ENCODE measurements around the gene B4GALT3.

The B4GALT3 gene

DNA sequence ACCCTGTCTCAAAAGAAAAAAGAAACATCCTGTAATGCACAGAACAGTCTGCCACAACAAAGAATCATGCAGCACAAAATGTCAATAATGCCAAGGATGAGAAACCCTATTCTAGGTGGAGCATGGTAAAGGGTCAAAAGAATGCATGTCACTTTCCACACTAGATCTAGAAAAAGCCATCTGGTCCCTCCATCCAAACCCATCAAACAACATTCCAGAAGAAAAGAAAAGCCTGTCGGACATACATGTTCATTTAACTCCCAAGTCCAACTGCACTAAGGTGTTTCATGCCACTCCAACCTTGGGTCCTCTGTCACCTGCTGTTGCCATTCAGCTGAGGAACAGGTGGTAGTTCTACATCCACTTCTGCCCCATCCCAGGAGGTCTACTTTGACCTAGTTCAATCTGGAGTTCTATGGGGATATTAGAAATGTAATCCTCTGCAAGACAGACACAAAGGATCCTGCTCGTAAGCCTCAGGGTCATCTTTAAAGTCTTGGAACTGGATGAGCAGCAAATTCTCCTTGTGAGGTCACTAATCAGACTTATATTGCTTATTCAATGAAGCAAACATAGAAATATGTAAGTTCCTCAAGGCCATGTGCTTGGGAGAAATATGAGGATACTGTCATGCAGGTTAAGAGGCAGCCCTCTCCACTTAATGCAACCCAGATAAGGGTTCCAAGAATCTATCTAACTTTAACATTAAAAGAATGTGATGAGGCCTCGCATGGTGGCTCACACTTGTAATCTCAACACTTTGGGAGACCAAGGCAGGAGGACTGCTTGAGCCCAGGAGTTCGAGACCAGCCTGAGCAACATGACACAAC, 48.5 kb downstream of the B4GALT3 start:
- Histone ChIP-seq H3K27ac (replicated peaks) (no peak overlapping the region; the same call in 1 of the 2 replicates), H3K27me3 (ENCODE audit: insufficient read depth, poor library complexity, severe bottlenecking) (no peaks in the 10 kb centered on the region), H3K4me3 (replicated peaks; ENCODE audit: insufficient read depth, low read length) (no peak overlapping the region)
- TF ChIP-seq, protein P1, sequence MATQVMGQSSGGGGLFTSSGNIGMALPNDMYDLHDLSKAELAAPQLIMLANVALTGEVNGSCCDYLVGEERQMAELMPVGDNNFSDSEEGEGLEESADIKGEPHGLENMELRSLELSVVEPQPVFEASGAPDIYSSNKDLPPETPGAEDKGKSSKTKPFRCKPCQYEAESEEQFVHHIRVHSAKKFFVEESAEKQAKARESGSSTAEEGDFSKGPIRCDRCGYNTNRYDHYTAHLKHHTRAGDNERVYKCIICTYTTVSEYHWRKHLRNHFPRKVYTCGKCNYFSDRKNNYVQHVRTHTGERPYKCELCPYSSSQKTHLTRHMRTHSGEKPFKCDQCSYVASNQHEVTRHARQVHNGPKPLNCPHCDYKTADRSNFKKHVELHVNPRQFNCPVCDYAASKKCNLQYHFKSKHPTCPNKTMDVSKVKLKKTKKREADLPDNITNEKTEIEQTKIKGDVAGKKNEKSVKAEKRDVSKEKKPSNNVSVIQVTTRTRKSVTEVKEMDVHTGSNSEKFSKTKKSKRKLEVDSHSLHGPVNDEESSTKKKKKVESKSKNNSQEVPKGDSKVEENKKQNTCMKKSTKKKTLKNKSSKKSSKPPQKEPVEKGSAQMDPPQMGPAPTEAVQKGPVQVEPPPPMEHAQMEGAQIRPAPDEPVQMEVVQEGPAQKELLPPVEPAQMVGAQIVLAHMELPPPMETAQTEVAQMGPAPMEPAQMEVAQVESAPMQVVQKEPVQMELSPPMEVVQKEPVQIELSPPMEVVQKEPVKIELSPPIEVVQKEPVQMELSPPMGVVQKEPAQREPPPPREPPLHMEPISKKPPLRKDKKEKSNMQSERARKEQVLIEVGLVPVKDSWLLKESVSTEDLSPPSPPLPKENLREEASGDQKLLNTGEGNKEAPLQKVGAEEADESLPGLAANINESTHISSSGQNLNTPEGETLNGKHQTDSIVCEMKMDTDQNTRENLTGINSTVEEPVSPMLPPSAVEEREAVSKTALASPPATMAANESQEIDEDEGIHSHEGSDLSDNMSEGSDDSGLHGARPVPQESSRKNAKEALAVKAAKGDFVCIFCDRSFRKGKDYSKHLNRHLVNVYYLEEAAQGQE (IDR thresholded peaks at IDR 0.05; ENCODE audit: insufficient replicate concordance, low read depth): no peak
- no peak for DNase-seq (ENCODE audit: low read depth in 1 of 2, low spot score in 1 of 2)

DNA sequence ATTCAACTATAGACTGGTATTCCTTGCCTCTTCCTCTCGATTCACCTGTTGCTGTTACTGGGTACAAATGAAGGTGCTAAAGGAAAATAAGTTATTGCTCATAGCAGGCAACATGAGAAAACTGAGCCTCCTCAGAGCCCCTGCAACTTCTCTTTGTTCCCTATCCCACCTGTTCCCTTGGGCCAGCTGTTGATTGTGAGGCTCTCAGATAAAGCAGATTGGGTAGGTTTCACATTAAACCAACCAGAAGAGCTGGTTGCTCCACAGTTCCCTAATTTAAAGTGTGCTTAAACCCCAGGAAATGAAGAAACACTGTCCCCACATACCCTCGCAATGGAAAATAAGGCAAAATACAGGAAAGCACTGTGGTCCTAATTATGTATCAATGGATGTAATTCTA, 49.7 kb downstream of the B4GALT3 start:
- no peaks in the 10 kb centered on the region for H3K27me3 ChIP-seq (ENCODE audit: insufficient read depth, poor library complexity, severe bottlenecking)
- TF ChIP-seq GABPA (IDR thresholded peaks at IDR 0.05; ENCODE audit: low read depth) (no peak), POLR2AphosphoS5 (IDR thresholded peaks at IDR 0.05; ENCODE audit: low read depth) (peak; percentile 71), SPI1 (IDR thresholded peaks at IDR 0.05; ENCODE audit: borderline replicate concordance, low read depth) (peak; percentile 82; the same call in 1 of the 2 replicates)
- TF ChIP-seq, protein P2, sequence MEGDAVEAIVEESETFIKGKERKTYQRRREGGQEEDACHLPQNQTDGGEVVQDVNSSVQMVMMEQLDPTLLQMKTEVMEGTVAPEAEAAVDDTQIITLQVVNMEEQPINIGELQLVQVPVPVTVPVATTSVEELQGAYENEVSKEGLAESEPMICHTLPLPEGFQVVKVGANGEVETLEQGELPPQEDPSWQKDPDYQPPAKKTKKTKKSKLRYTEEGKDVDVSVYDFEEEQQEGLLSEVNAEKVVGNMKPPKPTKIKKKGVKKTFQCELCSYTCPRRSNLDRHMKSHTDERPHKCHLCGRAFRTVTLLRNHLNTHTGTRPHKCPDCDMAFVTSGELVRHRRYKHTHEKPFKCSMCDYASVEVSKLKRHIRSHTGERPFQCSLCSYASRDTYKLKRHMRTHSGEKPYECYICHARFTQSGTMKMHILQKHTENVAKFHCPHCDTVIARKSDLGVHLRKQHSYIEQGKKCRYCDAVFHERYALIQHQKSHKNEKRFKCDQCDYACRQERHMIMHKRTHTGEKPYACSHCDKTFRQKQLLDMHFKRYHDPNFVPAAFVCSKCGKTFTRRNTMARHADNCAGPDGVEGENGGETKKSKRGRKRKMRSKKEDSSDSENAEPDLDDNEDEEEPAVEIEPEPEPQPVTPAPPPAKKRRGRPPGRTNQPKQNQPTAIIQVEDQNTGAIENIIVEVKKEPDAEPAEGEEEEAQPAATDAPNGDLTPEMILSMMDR (IDR thresholded peaks at IDR 0.05; ENCODE audit: insufficient read depth, low read length): no peak
- TF ChIP-seq, protein P1 (IDR thresholded peaks at IDR 0.05; ENCODE audit: insufficient replicate concordance, low read depth): no peak
- H3K27ac ChIP-seq (replicated peaks): peak overlapping the region; percentile 49
- peak in 1 of 2 experiments; percentile 70 for DNase-seq (ENCODE audit: low read depth in 1 of 2, low spot score in 1 of 2)
- no peak overlapping the region for H3K4me3 ChIP-seq (replicated peaks; ENCODE audit: insufficient read depth, low read length)

DNA sequence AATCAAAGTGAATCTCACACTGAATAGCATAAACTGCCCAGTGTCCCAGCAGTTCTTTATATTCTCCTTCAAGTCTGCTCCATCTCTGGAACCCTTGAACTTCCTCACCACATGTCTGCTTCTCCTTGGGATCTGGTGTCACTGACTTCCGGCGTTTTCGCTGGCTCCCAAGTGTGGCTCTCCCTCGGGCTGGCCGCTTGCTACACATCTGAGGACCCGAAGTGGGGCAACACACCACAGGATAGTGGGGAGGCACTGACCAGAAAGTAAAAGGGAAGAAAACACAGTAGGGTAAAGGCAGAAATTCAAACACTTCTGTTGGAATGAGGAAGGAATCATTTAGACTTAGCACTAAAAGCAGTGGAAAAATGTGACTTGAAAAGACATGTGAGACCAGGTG, 54.3 kb downstream of the B4GALT3 start:
- H3K27me3 ChIP-seq (ENCODE audit: insufficient read depth, poor library complexity, severe bottlenecking): no peaks in the 10 kb centered on the region
- no peak overlapping the region for H3K27ac ChIP-seq (replicated peaks)
- TF ChIP-seq, protein P2 (IDR thresholded peaks at IDR 0.05; ENCODE audit: insufficient read depth, low read length): no peak
- TF ChIP-seq POLR2AphosphoS5 (IDR thresholded peaks at IDR 0.05; ENCODE audit: low read depth) (no peak), SPI1 (IDR thresholded peaks at IDR 0.05; ENCODE audit: borderline replicate concordance, low read depth) (no peak), GABPA (IDR thresholded peaks at IDR 0.05; ENCODE audit: low read depth) (no peak)
- TF ChIP-seq, protein P1 (IDR thresholded peaks at IDR 0.05; ENCODE audit: insufficient replicate concordance, low read depth): no peak
- H3K4me3 ChIP-seq (replicated peaks; ENCODE audit: insufficient read depth, low read length): no peak overlapping the region
- DNase-seq (ENCODE audit: low read depth in 1 of 2, low spot score in 1 of 2): no peak

Measured in HL-60 (cell line).